ENCODE data around the gene LETM1.

DNA sequence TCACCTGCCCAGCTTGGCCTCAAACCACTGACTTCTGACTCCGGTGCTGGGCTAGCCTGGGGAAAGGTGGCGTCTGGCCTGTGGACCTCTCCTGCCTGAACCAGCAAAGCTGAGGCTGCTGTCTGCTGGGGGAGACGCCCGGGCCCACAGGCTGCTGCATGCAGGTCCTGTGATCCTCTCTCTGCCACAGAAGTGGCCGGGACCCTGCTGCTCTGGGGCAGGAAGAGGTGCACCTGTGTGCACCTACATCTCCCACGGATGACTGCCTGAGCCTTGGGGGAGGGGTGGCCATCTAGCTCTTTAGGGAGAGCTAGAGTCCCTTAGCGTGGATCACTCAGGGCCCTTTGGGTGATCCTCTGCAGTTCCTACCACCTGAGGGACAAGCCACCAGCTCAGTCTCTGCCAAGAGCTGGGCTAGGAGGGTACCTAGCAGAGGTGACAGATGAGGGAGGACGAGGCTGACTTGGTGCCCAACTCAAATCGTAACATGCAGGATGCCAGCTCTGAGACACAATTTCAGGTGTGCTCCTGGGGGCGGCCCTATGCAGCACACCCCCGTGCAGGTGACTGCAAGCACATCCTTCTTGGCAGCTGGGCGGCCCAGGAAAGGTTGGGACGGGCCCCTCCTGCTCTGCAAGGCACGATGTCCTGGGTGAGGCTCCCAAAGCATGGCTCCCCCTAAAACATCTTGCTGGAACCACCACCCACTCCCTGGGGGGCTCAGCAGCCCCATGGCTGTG, 22.5 kb downstream of the LETM1 start:
- TF ChIP-seq, protein P1, sequence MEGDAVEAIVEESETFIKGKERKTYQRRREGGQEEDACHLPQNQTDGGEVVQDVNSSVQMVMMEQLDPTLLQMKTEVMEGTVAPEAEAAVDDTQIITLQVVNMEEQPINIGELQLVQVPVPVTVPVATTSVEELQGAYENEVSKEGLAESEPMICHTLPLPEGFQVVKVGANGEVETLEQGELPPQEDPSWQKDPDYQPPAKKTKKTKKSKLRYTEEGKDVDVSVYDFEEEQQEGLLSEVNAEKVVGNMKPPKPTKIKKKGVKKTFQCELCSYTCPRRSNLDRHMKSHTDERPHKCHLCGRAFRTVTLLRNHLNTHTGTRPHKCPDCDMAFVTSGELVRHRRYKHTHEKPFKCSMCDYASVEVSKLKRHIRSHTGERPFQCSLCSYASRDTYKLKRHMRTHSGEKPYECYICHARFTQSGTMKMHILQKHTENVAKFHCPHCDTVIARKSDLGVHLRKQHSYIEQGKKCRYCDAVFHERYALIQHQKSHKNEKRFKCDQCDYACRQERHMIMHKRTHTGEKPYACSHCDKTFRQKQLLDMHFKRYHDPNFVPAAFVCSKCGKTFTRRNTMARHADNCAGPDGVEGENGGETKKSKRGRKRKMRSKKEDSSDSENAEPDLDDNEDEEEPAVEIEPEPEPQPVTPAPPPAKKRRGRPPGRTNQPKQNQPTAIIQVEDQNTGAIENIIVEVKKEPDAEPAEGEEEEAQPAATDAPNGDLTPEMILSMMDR (conservative IDR thresholded peaks at IDR 0.05; ENCODE audit: low read depth, low read length): no peak
- no peak for TF ChIP-seq EZH2 (IDR thresholded peaks at IDR 0.05; ENCODE audit: low read length, unreplicated experiment)
